NCI-H2196 treated with DMSO at 0.1 percent for 48 hours (cell line): ENCODE measurements around the gene DPP10.

Source experiments
- DNase-seq: peaks from one replicate; lab custom pipeline; 2025; ENCODE audit not compliant: unreplicated experiment; lab: John Stamatoyannopoulos, UW

Gene DPP10

DNA sequence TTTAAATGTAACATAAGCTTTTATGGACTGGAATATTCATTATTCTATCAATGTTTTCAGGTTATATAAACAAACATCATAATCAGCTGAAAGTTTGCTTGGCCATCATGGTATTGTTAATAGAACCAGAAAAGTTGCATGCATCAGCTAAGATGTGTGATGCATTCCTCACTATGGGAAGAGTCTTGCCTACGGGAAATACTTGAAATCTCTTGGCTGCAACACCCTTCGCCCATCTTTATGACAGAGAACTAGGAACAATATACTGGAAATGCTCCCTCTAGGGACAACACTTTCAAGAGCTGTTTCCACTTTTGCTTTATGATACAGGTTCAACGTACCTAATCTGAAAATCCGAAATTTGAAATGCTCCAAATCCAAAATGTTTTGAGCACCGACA lies 1390.8 kb downstream of the DPP10 start:
- DNase-seq: no peak

DNA sequence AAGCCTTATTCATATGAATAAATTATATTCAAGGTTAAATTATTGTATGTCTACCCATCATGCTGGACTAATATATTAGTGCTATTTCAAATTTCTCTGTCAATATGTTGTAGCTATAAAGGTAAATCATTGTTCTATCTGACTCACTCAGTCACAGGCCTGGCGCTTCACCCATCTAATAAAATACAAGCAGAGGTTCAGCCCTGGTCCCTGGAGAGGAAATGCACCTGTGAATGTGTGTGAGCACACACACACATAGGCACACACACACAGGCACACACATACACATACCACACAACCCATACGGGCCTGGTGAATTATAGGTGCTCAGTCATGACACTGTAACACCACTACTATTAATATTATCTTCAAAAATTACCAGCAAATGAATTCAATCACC lies 1396.1 kb downstream of the DPP10 start:
- DNase-seq: no peak

DNA sequence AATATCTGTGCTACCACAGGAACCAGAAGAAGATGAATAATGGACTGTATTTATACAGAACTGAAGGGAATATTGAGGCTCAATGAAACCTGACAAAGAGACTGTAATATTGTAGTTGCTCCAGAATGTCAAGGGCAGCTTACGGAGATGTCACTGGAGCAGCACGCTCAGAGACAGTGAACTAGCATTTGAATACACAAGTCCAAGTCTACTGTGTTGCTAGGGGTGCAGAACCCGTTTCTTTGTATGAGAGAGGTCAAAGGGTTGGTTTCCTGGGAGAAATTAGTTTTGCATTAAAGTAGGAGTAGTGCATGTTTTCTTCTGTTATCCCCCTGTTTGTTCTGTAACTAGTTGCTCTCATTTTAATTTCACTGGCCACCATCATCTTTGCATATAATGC lies 1399.9 kb downstream of the DPP10 start:
- no peak for DNase-seq

DNA sequence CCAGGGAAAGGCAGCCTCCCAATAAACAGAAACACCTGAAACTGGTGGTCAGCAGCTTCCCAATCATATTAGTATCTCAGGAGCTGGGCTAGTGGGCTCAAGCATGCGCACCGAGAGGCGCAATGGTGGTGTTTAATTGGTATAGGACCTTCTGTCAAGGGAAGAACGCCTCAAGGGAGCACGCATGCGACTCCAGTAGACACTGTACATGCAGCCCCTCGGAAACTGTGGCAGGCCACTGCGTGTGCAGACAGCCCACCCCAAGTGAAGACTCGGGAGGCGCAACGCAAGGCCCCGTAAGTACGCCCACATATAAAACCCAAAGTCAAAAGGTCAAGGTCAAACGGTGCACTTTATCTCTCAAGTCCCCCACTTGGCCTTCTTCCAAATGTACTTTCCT lies 1405.8 kb downstream of the DPP10 start:
- DNase-seq: no peak

DNA sequence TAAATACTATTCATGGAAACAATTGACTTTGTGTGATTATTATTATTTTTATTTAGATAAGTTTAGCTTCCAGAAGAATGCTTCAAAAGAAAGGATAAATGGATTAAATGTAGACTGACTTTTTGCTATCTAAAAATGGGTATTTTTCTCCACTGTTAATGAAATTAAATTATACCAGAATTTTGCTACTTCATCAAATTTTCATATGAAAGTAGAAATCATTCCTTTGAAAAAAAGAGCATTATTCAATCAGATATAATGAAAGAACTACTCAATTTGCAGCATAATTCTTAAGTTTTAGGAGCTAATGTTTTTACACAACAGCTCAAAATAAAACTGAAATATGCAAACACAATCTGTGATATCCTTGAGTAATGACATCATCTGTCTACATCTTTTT lies 1424.6 kb downstream of the DPP10 start:
- DNase-seq: no peak

DNA sequence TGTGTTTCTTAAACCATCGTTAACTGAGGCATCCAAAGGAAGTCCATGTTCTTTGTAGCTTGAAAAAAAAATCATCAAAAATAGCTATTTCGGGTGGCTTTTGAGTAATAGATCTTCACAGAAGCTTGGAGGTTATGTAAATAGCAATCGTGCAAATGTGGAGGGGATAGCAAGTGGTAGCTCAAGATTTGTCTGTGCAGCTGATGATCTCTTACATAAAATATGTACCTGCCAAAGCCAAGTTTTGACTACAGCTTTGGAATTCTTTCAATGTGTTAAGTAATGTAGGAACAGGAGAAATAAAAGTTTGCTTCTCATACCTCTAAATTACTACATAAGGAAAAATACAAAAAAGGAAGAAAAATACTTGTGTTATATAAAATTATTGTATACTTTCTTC lies 1432.0 kb downstream of the DPP10 start:
- no peak for DNase-seq

DNA sequence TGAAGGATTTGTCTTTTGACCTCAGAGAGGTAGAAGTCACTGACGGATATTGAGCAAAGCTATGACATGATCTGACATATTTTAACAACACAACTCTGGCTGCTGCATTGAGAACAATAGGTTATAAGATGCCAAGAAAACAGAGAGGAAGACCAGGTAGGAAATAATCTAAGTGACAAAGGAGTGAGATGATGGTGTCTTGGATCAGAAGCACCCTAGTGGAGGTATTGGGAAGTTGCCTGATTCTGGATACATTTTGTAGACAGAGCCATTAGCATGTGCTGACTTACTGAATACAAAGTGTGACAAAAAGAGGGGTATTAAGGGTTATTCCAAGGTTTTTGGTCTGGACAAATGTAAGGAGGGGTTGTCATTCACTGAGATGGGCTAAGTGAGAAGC lies 1438.1 kb downstream of the DPP10 start:
- no peak for DNase-seq

DNA sequence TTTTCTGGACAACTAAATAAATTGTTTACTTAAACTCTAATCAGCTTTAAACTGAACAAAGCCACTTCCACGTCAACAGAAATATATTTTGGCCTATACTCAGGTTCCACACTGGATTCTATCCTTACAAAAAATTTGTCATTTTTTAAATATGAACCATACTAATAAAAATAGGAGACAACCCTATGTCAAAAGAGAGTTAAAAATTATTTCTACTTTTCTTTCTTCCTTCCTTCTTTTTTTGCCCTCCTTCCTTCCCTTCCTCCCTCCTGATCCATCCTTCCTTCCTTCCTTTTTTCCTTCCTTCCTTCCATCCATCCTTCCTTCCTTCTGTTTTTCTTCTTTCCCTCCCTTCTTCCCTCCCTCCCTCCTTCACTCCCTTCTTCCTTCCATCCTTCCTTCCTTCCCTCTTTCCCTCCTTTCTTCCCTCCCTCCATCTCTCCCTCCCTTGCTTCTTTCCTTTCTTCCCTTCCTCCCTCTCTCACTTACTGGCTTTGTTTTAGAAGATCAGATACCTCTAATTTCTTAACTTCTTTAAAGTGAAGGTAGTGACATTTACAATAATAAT lies 1444.9 kb downstream of the DPP10 start:
- DNase-seq: no peak
